HUDEP-2 (cell line): ENCODE measurements around the gene SDC3.

Experiments
- DNase-seq, 76 experiments: peaks; one replicate each; lab custom pipeline; 2025; ENCODE audit not compliant: unreplicated experiment in 76 of 76; lab: John Stamatoyannopoulos, UW

The SDC3 gene

GRCh38 chr1:30906631-30907441, 1.7 kb downstream of the SDC3 start:
- no peak for DNase-seq

GRCh38 chr1:30905916-30906620, 2.5 kb downstream of the SDC3 start:
- DNase-seq: no peak

GRCh38 chr1:30905403-30905802, 3.2 kb downstream of the SDC3 start:
- no peak for DNase-seq

GRCh38 chr1:30904962-30905335, 3.6 kb downstream of the SDC3 start:
- no peak for DNase-seq

- no peak for DNase-seq
Measured at GRCh38 chr1:30904191-30904961, 4.2 kb downstream of the SDC3 start.

- no peak for DNase-seq
Measured at GRCh38 chr1:30903343-30904034, 5.1 kb downstream of the SDC3 start.

GRCh38 chr1:30902593-30903290, 5.8 kb downstream of the SDC3 start:
- no peak for DNase-seq

- DNase-seq: no peak
Measured at GRCh38 chr1:30901798-30902581, 6.6 kb downstream of the SDC3 start.

GRCh38 chr1:30900931-30901560, 7.5 kb downstream of the SDC3 start:
- DNase-seq: no peak

GRCh38 chr1:30900486-30900885, 8.1 kb downstream of the SDC3 start:
- DNase-seq: no peak

- DNase-seq: peak in 2 of 76 experiments; percentile 14 to 28
Measured at GRCh38 chr1:30899577-30900389, 8.8 kb downstream of the SDC3 start.

- DNase-seq: no peak
Measured at GRCh38 chr1:30898031-30898815, 10.3 kb downstream of the SDC3 start.

GRCh38 chr1:30896905-30897304, 11.7 kb downstream of the SDC3 start:
- DNase-seq: no peak

- DNase-seq: no peak
Measured at GRCh38 chr1:30895944-30896660, 12.5 kb downstream of the SDC3 start.

GRCh38 chr1:30895382-30895943, 13.1 kb downstream of the SDC3 start:
- DNase-seq: no peak

GRCh38 chr1:30894508-30894973, 14.0 kb downstream of the SDC3 start:
- DNase-seq: no peak
